Naive thymus-derived CD8-positive, alpha-beta T cell (primary cell): Measurements from ENCODE around the gene RPS10. TPM values are rescaled to one million over a fixed set of nuclear protein-coding genes. Genes with fewer than 3 reads are reported as not detected.

ENCODE experiments used
- ATAC-seq, 2 donors: fragments of 150-1000 bp; cut with Tn5 transposase in 1 of 2; sonication (Bioruptor Pico), chemical (Tn5 transposase) in 1 of 2; 1 replicate in 1 of 2; 2 replicates in 1 of 2; pipeline ENCODE4 v1.10.0; 2021; ENCODE audit warnings: mild to moderate bottlenecking in 2 of 2, moderate library complexity in 2 of 2
- POLR2A ChIA-PET: fragments of 350-600 bp; sonication (Branson Sonifier 250); formaldehyde crosslinking; loops from one replicate; lab custom pipeline; 2021; ENCODE audit warnings: antibody characterized with exemption; lab: Charles Lee
- DNase-seq, 10 donors: peaks; one replicate each; pipeline versions ENCODE4 v3.0.0 to v3.0.0-alpha.2; 2020 to 2022
- H3K27ac Mint-ChIP-seq, 10 donors: one replicate each; pipeline ENCODE4 v1.8.0; 2020 to 2022; ENCODE audit warnings: mild to moderate bottlenecking in 10 of 10, mixed read lengths in 10 of 10, moderate library complexity in 4 of 10, inconsistent platforms in 1 of 10
- H3K27me3 Mint-ChIP-seq, 5 donors: one replicate each; pipeline ENCODE4 v1.8.0; 2021 to 2022; ENCODE audit warnings: mixed read lengths in 5 of 5
- H3K36me3 Mint-ChIP-seq, 3 donors: one replicate each; pipeline ENCODE4 v1.8.0; 2020 to 2022; ENCODE audit warnings: mixed read lengths in 3 of 3, mild to moderate bottlenecking in 2 of 3, inconsistent platforms in 1 of 3
- H3K4me1 Mint-ChIP-seq, 4 donors: one replicate each; pipeline ENCODE4 v1.8.0; 2021 to 2022; ENCODE audit warnings: mixed read lengths in 4 of 4
- H3K4me3 Mint-ChIP-seq, 10 donors: one replicate each; pipeline ENCODE4 v1.8.0; 2020 to 2022; ENCODE audit warnings: mild to moderate bottlenecking in 10 of 10, mixed read lengths in 10 of 10, moderate library complexity in 6 of 10, inconsistent platforms in 1 of 10
- H3K9me3 Mint-ChIP-seq, 9 donors: one replicate each; pipeline ENCODE4 v1.8.0; 2020 to 2022; ENCODE audit warnings: mixed read lengths in 9 of 9, mild to moderate bottlenecking in 3 of 9, inconsistent platforms in 1 of 9, moderate library complexity in 1 of 9
- polyA plus RNA-seq, 3 donors: library from polyadenylated mRNA; unstranded; fragments of 300-500 nt; fragmentation: Illumina TruSeq; gene quantifications; one replicate each; pipeline ENCODE4 v1.2.3, GENCODE V29; 2021
- total RNA-seq, 8 experiments: library from RNA in 2 of 8; stranded (reverse) in 2 of 8; gene quantifications; one replicate each; pipeline ENCODE4 v1.2.3 and lab custom pipeline; 2021 to 2026

RPS10 gene
- total and polyA plus RNA-seq, 5 experiments from 2014 or later = 2,314 to 2,962 (median 2,574) TPM

DNA sequence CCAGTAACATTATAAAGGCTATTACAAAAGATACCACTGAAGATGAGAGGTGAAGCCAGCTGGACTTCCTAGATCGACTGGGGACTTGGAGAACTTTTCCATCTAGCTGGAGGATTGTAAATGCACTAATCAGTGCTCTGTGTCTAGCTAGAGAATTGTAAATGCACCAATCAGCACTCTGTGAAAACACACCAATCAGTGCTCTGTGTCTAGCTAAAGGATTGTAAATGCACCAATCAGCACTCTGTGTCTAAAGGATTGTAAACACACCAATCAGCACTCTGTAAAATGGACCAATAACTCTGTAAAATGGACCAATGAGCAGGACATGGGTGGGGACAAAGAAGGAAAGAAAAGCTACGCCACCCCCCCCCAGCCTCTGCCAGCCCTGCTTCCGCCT lies 13.6 kb upstream of the RPS10 start:
- Mint-ChIP-seq H3K9me3 (peaks cover 0 to 2% (median 0%) of the 10 kb centered on the region in 9 donors), H3K4me3 (no peak overlapping the region), H3K27ac (peak overlapping the region in 1 of 10 donors; percentile 21), H3K36me3 (no peaks in the 10 kb centered on the region), H3K4me1 (peaks cover 0 to 2% (median 0%) of the 10 kb centered on the region in 4 donors), H3K27me3 (peaks cover 0 to 3% (median 0%) of the 10 kb centered on the region in 5 donors)
- no peak for ATAC-seq
- POLR2A ChIA-PET = no interaction called here
- DNase-seq = no peak

DNA sequence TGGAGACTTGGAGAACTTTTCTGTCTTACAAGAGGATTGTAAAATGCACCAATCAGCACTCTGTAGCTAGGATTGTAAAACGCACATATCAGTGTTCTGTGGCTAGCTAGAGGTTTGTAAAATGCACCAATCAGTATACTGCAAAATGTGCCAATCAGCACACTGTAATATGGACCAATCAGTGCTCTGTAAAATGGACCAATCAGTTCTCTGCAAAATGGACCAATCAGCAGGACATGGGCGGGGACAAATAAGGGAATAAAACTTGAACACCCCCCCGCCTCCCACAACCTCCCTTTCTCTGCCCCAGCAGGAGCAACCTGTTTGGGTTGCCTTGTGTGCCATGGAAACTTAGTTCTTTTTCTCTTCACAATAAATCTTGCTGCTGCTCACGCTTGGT lies 12.8 kb upstream of the RPS10 start:
- POLR2A ChIA-PET = no interaction called here
- DNase-seq = no peak
- Mint-ChIP-seq H3K9me3 (peaks cover 0 to 2% (median 0%) of the 10 kb centered on the region in 9 donors), H3K4me3 (no peak overlapping the region), H3K27me3 (peaks cover 0 to 3% (median 0%) of the 10 kb centered on the region in 5 donors), H3K27ac (peak overlapping the region in 1 of 10 donors; percentile 88), H3K4me1 (peaks cover 0 to 2% (median 0%) of the 10 kb centered on the region in 4 donors), H3K36me3 (no peaks in the 10 kb centered on the region)
- no peak for ATAC-seq

DNA sequence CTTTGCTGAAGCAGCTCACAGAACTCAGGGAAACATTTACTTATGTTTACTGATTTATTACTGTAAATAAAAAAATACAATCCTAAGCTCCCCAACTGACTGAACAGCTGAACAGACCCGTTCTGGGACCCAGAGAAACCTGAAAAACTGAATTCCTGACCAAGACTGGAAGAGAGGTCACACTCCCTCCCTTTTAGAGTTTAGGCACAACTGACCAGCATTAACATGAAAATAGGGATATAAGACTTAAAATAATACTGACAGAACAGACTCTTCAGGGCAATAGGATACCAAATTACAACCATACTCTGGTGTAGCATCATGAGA lies 11.7 kb upstream of the RPS10 start:
- Mint-ChIP-seq H3K36me3 (no peaks in the 10 kb centered on the region), H3K4me3 (no peak overlapping the region), H3K27ac (no peak overlapping the region), H3K4me1 (peaks cover 0 to 2% (median 0%) of the 10 kb centered on the region in 4 donors), H3K27me3 (peaks cover 0 to 3% (median 0%) of the 10 kb centered on the region in 5 donors), H3K9me3 (peaks cover 0 to 2% (median 0%) of the 10 kb centered on the region in 9 donors)
- POLR2A ChIA-PET = no interaction called here
- ATAC-seq = no peak
- DNase-seq = no peak

DNA sequence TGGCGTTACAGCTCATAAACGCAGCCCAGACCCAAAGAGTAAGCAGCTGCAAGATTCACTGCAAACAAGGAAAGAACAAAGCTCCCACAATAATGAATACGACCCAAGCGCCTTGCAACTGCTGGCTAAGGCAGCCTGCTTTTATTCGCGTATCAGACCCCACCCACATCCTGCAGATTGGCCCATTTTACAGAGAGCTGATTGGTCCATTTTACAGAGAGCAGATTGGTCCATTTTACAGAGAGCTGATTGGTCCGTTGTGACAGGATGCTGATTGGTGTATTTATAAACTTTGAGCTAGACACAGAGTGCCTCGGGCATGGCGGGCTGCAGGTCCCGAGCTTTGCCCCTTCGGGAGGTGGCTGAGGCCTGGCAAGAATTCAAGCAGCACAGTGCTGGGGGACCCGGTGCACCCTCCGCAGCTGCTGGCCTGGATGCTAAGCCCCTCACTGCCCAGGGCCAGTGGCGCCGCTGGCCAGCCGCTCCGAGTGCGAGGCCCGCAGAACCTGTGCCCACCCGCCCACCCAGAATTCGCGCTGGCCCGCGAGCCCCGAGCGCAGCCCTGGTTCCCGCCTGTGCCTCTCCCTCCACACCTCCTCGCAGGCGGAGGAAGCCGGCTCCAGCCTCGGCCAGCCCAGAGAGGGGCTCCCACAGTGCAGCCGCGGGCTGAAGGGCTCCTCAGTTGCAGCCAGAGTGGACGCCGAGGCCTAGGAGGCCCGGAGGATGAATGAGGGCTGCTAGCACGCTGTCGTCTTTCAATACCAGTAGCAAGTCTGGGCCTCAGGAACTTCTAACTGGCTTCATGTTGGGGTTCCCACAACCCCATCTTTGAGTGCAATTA lies 11.2 kb upstream of the RPS10 start:
- H3K36me3 Mint-ChIP-seq = no peaks in the 10 kb centered on the region
- H3K4me1 Mint-ChIP-seq = peaks cover 0 to 2% (median 0%) of the 10 kb centered on the region in 4 donors
- POLR2A ChIA-PET = interaction anchor here (1.0 kb wide), 1 partner anchor 11 kb away, joined by 3 read pairs; no protein-coding TSS in a partner anchor

DNA sequence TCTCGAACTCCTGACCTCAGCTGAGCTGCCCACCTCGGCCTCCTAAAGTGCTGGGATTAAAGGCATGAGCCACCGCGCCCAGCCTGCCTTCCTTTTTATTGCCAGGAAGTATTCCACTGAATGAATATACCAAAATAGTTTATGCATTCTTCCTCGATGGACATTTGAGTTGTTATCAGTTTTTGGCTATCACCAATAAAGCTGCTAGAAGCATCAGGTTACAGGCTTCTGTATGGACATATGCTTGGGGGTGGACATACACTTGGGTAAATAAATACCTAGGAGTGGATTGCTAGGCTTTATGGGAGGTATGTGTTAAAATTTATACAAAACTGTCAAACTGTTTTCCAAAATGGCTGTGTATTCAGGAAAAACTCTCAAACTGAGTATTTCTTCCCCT lies 10.0 kb upstream of the RPS10 start:
- Mint-ChIP-seq H3K4me3 (no peak overlapping the region), H3K27me3 (no peaks in the 10 kb centered on the region)

More for the DNA sequence above, 11.2 kb upstream of the RPS10 start:
- Mint-ChIP-seq H3K27ac (peak overlapping the region in 1 of 10 donors; percentile 29), H3K4me3 (no peak overlapping the region), H3K27me3 (peaks cover 0 to 3% (median 0%) of the 10 kb centered on the region in 5 donors), H3K9me3 (peaks cover 0 to 2% (median 0%) of the 10 kb centered on the region in 9 donors)
- ATAC-seq (no peak), DNase-seq (no peak)

DNA sequence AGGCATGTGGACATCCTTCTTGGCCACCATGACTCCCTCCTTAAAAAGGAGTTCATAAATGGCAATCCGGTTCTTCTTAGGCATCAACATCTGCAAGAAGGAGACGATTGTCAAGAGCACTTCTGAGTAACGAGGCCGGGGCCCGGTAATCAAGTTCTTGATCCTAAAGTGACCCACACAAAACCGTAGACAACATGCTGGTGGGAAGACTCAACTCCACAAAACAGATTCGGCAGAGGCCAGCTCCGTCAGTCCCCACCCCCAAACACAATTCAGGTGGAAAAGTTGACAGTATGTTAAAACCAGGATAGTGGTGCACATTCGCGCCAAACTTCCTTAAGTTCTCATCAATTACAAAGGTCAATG lies 754 bp downstream of the RPS10 start:
- no peaks in the 10 kb centered on the region for H3K9me3 Mint-ChIP-seq
- POLR2A ChIA-PET = interaction anchor here (0.8 to 3.5 kb wide), 9 partner anchors 10 to 834 kb away, joined by 3 to 34 read pairs (median 6); no protein-coding TSS in a partner anchor
- peaks cover 4 to 53% (median 13%) of the 10 kb centered on the region in 3 donors for H3K36me3 Mint-ChIP-seq
- ATAC-seq = no peak
- peak overlapping the region; percentile 93 to 99 (median 98) for H3K4me3 Mint-ChIP-seq
- peak overlapping the region; percentile 96 to 99 (median 98) for H3K27ac Mint-ChIP-seq
- peaks cover 11 to 39% (median 34%) of the 10 kb centered on the region in 4 donors for H3K4me1 Mint-ChIP-seq
- DNase-seq = peak in 1 of 10 donors; percentile 3
- H3K27me3 Mint-ChIP-seq = no peaks in the 10 kb centered on the region

More for the DNA sequence above, 10.0 kb upstream of the RPS10 start:
- DNase-seq = no peak
- H3K36me3 Mint-ChIP-seq = no peaks in the 10 kb centered on the region
- POLR2A ChIA-PET = interaction anchor here (0.6 to 1.0 kb wide), 4 partner anchors 8 to 372 kb away, joined by 3 to 4 read pairs (median 3); no protein-coding TSS in a partner anchor
- H3K27ac Mint-ChIP-seq = no peak overlapping the region
- no peaks in the 10 kb centered on the region for H3K4me1 Mint-ChIP-seq
- H3K9me3 Mint-ChIP-seq = peaks cover 0 to 2% (median 0%) of the 10 kb centered on the region in 9 donors
- no peak for ATAC-seq

DNA sequence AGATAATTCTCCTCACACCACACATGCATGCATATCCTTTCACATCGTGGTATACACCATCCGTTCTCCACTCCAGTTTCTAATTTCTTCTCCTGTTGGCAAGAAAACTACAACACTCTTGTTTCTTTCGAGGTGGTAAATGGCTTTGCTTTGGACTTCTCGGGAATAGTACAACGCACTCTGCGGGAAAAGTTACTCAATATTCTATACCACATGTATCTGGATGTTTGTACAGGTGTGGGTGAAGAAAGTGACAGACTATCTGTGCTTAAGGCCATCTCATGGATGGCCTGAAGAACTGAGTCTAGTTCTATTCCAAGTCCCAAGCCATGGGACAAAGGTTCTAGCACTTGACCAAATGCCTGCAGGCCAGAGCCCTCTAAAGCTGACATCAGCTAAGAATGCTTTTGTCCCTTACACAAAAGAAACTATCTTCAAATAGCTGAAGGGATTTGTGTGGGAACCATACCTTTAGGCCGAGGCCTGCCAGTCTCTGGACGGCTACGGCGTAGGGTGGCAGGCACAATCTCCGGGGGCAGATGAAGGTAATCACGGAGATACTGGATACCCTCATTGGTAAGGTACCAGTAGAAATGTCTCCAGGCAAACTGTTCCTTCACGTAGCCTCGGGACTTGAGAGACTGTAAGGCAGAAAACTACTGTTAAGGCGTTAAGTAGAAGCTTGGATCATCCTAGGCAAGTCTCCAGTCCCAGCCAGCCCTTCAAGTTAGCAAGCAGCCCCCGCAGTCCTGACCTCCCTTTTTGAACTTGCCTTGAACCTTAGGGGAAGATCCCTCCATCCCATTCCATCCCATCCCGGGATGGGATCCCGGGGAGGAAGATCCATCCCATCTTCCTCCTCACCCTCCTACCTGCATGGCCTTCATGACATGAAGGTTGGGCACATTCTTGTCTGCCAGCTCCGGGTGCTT lies 1.4 kb downstream of the RPS10 start:
- POLR2A ChIA-PET = interaction anchor here (0.8 to 3.5 kb wide), 8 partner anchors 9 to 235 kb away, joined by 3 to 34 read pairs (median 6); no protein-coding TSS in a partner anchor
- ATAC-seq (no peak), DNase-seq (no peak)
- no peaks in the 10 kb centered on the region for H3K27me3 Mint-ChIP-seq
- peak overlapping the region; percentile 93 to 99 (median 98) for H3K4me3 Mint-ChIP-seq
- peaks cover 4 to 60% (median 13%) of the 10 kb centered on the region in 3 donors for H3K36me3 Mint-ChIP-seq
- H3K27ac Mint-ChIP-seq = peak overlapping the region; percentile 96 to 99 (median 98)
- no peaks in the 10 kb centered on the region for H3K9me3 Mint-ChIP-seq
- H3K4me1 Mint-ChIP-seq = peaks cover 11 to 42% (median 34%) of the 10 kb centered on the region in 4 donors

DNA sequence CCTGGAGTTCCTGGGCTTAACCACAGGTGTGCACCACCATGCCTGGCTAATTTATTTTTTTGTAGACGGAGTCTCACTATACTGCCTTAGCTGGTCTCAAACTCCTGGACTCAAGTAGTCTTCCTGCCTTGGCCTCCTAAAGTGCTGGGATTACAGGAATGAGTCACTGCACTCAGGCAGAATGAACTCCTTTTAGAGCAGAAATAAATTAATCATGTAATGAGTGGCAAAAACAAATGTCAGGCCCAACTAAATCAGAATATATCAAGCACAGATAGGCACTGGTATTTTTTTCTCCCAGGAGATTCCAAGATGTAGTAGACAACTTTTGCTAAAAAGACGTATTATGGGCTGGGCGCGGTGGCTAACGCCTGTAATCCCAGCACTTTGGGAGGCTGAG lies 2.6 kb downstream of the RPS10 start:
- Mint-ChIP-seq H3K27me3 (no peaks in the 10 kb centered on the region), H3K27ac (peak overlapping the region in 7 of 10 donors; percentile 27 to 96 (median 56))
- POLR2A ChIA-PET = interaction anchor here (1.2 to 3.5 kb wide), 3 partner anchors 8 to 227 kb away, joined by 4 to 34 read pairs (median 8); no protein-coding TSS in a partner anchor

DNA sequence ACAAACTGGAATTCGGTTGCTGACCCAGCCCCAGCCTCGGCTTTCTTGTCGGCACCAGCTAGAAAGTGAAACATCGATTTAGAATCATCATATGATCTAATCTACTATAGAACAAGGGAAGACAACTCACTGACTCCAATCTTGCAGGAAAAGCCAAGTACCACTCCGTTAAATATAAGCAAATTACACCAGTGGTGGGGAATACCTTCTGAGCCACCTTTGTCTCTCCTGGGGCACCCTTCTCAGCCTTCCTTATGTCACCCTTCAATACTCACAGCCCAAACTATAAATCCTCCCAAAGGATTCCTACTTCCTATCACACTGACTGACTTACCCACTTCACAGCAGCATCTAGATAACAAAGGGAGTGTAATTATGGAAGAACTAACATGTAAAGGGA lies 7.5 kb downstream of the RPS10 start:
- H3K27ac Mint-ChIP-seq = peak overlapping the region in 4 of 10 donors; percentile 8 to 56 (median 18)
- H3K9me3 Mint-ChIP-seq = no peaks in the 10 kb centered on the region
- peaks cover 10 to 29% (median 17%) of the 10 kb centered on the region in 4 donors for H3K4me1 Mint-ChIP-seq
- no peak for DNase-seq
- peaks cover 5 to 88% (median 11%) of the 10 kb centered on the region in 3 donors for H3K36me3 Mint-ChIP-seq
- H3K4me3 Mint-ChIP-seq = no peak overlapping the region
- POLR2A ChIA-PET = no interaction called here
- ATAC-seq = no peak
- no peaks in the 10 kb centered on the region for H3K27me3 Mint-ChIP-seq

More for the DNA sequence above, 2.6 kb downstream of the RPS10 start:
- H3K4me1 Mint-ChIP-seq = peaks cover 14 to 47% (median 34%) of the 10 kb centered on the region in 4 donors
- DNase-seq = no peak
- no peak for ATAC-seq
- peak overlapping the region in 7 of 10 donors; percentile 4 to 75 (median 28) for H3K4me3 Mint-ChIP-seq
- H3K36me3 Mint-ChIP-seq = peaks cover 4 to 72% (median 13%) of the 10 kb centered on the region in 3 donors
- H3K9me3 Mint-ChIP-seq = no peaks in the 10 kb centered on the region

DNA sequence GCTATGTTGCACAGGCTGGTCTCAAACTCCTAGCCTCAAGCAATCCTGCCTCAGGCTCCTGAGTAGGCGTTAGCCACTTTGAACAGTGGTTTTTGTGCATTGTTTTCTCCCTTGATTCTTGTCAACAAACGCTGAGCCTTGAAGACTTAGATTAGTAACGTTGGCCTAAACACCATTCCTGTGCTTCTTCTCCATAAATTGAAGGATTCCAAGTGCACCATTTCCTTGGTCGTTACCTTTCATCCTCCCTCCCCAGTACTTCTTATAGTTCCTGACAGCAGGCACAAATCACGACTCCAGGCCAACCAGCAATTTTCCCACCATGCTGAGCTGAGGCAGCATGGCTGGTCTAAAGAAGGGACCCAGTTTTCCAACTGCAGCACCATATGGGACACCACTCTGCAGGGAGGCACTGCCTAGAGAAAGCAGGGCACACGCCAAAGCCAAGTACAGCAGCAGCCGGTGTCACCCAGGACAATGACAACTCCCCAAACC lies 8.9 kb downstream of the RPS10 start:
- ATAC-seq = no peak
- no peak for DNase-seq
- Mint-ChIP-seq H3K4me3 (peak overlapping the region in 1 of 10 donors; percentile 13), H3K36me3 (peaks cover 5 to 76% (median 9%) of the 10 kb centered on the region in 3 donors), H3K27ac (peak overlapping the region in 2 of 10 donors; percentile 40 to 58), H3K27me3 (no peaks in the 10 kb centered on the region), H3K9me3 (no peaks in the 10 kb centered on the region), H3K4me1 (peaks cover 9 to 22% (median 14%) of the 10 kb centered on the region in 4 donors)
- POLR2A ChIA-PET = interaction anchor here (2.9 to 4.6 kb wide), 2 partner anchors 8 to 168 kb away, joined by 28 to 34 read pairs; partner anchors contain the start of genes RPS10 and SMIM29

DNA sequence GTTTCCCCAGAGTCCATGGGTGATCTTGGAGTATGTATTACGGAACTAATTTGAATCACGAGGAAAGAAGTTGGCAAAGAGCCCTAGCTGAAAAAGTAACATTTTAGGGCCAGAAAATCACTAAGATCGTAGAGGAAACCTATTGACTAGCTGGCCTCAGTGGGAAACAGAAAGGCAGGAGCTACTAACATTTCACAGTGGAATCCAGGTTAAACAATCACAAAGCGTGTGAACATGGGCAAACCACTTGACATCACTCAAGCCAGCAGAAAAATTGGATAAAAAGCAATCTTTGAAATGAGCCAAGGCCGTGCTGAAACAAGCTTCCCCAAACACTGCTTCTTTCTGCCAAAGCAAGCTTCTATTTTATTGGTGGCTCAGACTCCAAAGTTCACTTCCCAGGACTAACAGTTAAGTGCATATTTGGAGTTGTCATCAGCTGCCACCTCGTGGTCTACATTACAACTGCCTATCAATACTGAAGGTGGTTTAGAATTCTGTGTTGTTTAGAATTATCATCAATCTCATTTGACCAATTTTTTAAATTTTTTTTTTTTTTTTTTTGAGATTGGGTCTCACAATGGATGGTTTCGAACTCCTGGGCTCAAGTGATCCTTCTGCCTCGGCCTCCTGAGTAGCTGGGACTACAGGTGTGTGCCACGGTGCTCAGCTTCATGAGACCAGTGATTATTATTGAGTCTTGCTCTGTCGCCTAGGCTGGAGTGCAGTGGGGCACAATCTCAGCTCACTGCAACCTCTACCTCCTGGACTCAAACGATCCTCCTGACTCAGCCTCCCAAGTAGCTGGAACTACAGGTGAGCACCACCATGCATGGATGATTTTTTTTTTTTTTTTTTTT lies 10.6 kb downstream of the RPS10 start:
- H3K27me3 Mint-ChIP-seq = no peaks in the 10 kb centered on the region
- ATAC-seq = peak; percentile 76 to 86
- H3K4me1 Mint-ChIP-seq = peaks cover 0 to 14% (median 9%) of the 10 kb centered on the region in 4 donors
- no peak overlapping the region for H3K4me3 Mint-ChIP-seq
- H3K36me3 Mint-ChIP-seq = peaks cover 5 to 62% (median 5%) of the 10 kb centered on the region in 3 donors
- H3K9me3 Mint-ChIP-seq = no peaks in the 10 kb centered on the region
- peak in 9 of 10 donors; percentile 21 to 72 (median 35) for DNase-seq
- POLR2A ChIA-PET = interaction anchor here (0.6 to 4.6 kb wide), 13 partner anchors 10 to 826 kb away, joined by 3 to 34 read pairs (median 7); partner anchors contain the start of genes HMGA1, NUDT3, RPS10 and SMIM29
- H3K27ac Mint-ChIP-seq = peak overlapping the region in 4 of 10 donors; percentile 6 to 75 (median 53)
